Erythroblast (primary cell): Measurements from ENCODE around the gene CDRT15L2.
"Not testable (repeated sequence)": the region's sequence is repeated elsewhere in the genome, so short reads cannot be mapped to it uniquely, and the experiment has no call there.

ENCODE experiments used
- DNase-seq, 2 experiments: peaks; one replicate each; lab custom pipeline; 2025; lab: John Stamatoyannopoulos, UW
- GATA1 ChIP-seq: IDR thresholded peaks from 2 replicates; pipeline ENCODE4 v1.6.1; 2011; ENCODE audit warnings: low read depth, mild to moderate bottlenecking, control low read depth, low read length, moderate library complexity
- POLR2A ChIP-seq: IDR thresholded peaks from 2 replicates; pipeline ENCODE4 v1.6.1; 2011; ENCODE audit warnings: mild to moderate bottlenecking, low read length

CDRT15L2 gene

GRCh38 chr17:20565711-20566110 lies 13.8 kb upstream of the CDRT15L2 start:
- TF ChIP-seq POLR2A (no peak), GATA1 (no peak)
- DNase-seq, result no peak

GRCh38 chr17:20566736-20567135 lies 12.8 kb upstream of the CDRT15L2 start:
- DNase-seq, result not testable (repeated sequence)

DNA sequence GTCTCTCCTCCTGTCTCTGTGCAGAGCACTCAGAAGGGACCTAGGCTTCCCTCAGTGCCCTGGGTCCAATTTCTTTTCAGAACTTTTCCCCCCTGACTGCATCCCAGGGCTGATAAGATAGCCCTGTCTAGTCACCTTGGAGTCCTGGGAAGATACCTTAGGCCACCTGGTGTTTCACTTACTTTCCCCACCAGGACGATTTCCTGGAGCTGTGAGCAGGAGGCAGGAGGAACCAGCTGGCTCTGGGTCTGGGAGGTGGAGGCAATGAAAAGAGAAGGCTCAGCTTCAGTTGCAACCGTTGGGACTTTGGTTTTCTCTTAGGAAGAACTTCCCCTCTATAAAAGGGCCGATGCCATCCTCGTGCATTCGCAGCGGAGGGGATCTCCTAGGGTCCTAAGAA lies 12.1 kb upstream of the CDRT15L2 start:
- not testable (repeated sequence) for DNase-seq

- not testable (repeated sequence) for DNase-seq
These were observed 10.9 kb upstream of the CDRT15L2 start for GRCh38 chr17:20568604-20569003.

GRCh38 chr17:20571653-20572052 lies 7.9 kb upstream of the CDRT15L2 start:
- not testable (repeated sequence) for DNase-seq

GRCh38 chr17:20573216-20573615 lies 6.3 kb upstream of the CDRT15L2 start:
- DNase-seq, result not testable (repeated sequence)

DNA sequence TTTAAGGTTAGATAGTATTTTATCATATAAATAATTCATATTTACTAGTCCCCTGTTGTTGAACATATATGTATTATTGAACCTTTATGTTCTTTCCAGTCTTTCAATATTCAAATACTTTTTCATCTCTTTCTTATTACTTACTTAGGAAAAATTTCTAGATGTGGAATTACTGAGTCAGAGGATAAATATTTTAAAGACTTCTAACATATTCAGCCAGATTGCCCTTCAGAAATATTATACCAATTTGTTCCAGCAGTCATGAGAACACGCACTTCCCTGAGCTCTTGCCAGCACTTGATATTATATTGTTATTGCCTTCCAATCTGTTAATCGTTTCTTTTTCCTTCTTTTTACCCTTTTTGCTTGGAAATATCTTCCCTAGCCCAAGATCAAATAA lies 4.5 kb upstream of the CDRT15L2 start:
- not testable (repeated sequence) for DNase-seq

DNA sequence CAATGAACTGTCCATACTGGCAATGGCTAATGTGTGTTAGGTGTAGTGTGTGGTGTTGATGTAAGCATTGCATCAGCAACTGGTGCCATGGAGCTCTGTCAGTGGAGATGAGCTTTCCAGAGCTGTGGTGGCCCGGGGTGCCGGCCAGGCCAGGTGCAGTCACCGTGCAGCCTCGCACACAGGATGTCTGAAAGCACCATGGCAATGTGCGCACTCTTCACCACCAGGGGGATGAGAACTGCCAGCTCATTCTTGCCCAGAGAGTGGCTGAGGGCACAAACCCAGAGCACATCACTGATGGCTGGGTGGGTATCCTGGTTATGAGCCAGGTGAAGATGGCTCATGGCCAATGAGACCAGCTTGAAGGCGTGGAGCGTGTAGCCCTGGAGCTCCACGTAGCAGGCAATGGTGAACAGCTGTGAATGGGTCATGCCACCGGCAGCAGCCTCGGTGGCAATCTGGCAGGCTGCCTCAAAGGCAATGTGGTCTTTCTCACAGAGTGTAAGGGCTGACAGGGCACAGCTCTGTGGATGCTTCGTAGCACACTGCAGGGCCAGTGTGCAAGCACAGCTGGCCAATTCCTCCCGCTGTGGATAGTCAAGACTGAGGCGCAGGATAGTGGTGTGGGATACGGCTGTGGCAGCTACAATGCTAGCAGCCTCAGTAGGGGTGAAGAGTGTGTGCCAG lies 4.5 kb downstream of the CDRT15L2 start:
- not testable (repeated sequence) for DNase-seq

- not testable (repeated sequence) for DNase-seq
These were observed 9.4 kb downstream of the CDRT15L2 start for GRCh38 chr17:20588744-20589453.

DNA sequence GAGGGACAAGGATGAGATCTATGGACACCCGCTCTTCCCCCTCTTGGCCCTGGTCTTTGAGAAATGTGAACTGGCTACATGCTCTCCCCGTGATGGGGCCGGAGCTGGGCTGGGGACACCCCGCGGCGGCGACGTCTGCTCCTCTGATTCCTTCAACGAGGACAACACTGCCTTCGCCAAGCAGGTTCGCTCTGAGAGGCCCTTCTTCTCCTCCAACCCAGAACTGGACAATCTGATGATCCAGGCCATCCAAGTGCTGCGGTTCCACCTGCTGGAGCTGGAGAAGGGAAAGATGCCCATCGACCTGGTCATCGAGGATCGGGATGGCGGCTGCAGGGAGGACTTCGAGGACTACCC lies 9.9 kb downstream of the CDRT15L2 start:
- DNase-seq, result not testable (repeated sequence)

DNA sequence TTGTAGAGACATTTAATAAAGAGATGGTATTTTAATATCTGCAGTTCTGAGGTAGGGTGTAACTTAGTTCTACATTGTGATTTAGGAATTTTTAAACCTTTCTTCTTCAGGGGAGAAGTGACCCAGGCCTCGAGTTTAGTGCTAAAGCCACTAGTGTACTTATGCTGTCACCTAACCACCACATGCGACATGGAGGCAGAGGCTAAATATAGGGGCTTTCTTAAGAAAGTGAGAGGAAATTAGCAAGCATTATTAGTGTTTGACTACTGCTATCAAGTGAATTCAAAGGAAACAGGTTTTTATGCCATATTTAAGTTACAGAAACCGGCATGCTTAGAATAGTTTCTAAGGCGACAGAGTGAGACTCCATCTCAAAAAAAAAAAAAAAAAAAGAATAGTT lies 11.5 kb downstream of the CDRT15L2 start:
- not testable (repeated sequence) for DNase-seq

DNA sequence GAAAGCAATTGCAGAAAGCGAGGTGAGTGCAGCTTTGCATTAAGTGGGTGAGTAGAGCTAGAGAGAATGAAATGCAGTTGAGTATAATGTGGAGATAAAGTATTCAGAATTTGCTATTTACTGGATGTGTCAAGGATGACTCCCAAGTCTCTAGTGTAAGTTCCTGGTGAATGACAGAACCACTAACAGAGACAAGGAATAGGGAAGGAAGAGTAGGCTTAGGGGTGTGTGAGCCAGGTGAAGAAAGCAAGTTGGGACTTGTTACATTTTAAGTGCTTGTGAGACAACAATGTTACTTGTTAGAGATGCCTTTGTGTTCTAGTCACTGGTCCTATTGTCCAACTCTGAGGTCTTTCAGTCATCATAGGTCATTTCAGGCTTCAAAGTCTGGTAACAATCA lies 26.0 kb downstream of the CDRT15L2 start:
- DNase-seq, result not testable (repeated sequence)

- not testable (repeated sequence) for DNase-seq
These were observed 30.0 kb downstream of the CDRT15L2 start for GRCh38 chr17:20609490-20609889.

DNA sequence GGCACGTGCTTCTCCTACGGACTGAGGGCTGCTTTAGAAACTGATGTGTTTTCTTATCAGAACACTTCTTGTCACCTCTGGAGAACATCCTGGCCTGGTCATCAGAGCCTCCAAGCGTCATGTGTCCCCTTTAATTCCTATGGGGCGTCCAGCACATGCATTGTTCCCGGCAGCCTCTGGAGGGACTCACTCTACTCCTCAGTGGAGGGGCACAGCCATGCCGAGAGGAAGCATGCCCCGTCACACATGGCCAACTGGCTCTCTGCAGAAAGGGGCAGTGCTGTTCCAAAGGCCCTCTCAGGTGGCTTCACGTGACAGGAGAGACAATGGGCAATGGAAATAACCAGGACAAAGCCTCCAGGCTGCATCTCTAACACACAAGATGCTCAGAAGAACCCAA lies 31.8 kb downstream of the CDRT15L2 start:
- TF ChIP-seq POLR2A, result no peak
- TF ChIP-seq GATA1, result no peak
- no peak for DNase-seq

GRCh38 chr17:20612635-20613034 lies 33.1 kb downstream of the CDRT15L2 start:
- no peak for DNase-seq

GRCh38 chr17:20613248-20613647 lies 33.7 kb downstream of the CDRT15L2 start:
- no peak for DNase-seq
- no peak for TF ChIP-seq POLR2A
- no peak for TF ChIP-seq GATA1

More at GRCh38 chr17:20612635-20613034, 33.1 kb downstream of the CDRT15L2 start:
- TF ChIP-seq GATA1 (no peak), POLR2A (no peak)

DNA sequence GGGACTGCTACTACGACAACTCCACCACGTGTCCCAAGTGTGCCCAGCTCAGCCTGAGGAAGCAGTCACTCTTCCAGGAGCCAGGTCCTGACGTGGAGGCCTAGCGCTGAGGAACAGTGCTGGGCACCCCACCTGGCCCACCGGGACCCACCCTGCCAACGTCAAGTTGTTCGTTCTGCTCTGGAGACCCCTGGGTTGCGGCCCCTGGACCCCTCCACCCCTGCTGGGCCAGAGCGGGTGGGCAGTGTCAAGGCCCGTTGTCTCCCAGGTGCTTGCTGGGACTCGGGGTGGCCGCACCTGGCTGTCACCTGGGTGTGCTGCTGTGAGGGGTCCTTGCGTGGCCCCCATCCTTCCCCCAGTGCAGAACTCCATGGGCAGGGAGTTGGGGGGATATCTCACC lies 34.4 kb downstream of the CDRT15L2 start:
- no peak for TF ChIP-seq POLR2A

DNA sequence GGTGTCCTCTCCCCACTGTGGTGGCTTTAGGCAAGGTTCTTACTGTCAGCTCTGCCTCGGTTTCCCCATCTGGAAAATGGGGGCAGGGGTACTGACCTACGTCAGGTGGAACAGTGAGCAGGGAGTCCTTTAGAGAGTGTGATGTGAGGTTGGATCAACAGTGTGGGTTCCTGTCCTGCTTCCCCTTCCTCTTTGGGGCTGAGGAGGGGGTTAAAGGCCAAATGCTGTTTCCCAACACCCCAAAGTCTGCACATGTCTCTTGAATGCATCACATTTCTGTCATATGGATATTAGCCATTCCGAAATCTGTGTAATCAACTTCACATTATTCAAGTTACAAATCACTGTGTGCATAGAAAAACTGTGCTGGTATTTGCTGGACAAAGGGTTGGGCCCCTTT lies 35.9 kb downstream of the CDRT15L2 start:
- not testable (repeated sequence) for DNase-seq

More for the DNA sequence above, 34.4 kb downstream of the CDRT15L2 start:
- no peak for DNase-seq
